Fibroblast of lung (primary cell): ENCODE data around the gene USP6NL. TPM values are rescaled to one million over a fixed set of nuclear protein-coding genes. Genes with fewer than 3 reads are reported as not detected.

Source experiments
- DNase-seq, 2 donors: peaks; one replicate each; pipeline versions ENCODE4 v3.0.0 to v3.0.0-alpha.2; 2010; ENCODE audit warnings: low read depth in 2 of 2
- H2AFZ ChIP-seq: 2 replicates; pipeline ENCODE4 v1.5.1; 2012; ENCODE audit warnings: low read length, control low read depth, inconsistent platforms
- H3K27ac ChIP-seq: 2 replicates; pipeline ENCODE4 v1.5.1; 2011; ENCODE audit warnings: low read length, control low read depth; ENCODE audit not compliant: insufficient read depth
- H3K27me3 ChIP-seq: 2 replicates; pipeline ENCODE4 v1.5.1; 2011; ENCODE audit warnings: mild to moderate bottlenecking, low read length; ENCODE audit not compliant: control insufficient read depth, insufficient read depth
- H3K36me3 ChIP-seq: 2 replicates; pipeline ENCODE4 v1.5.1; 2011; ENCODE audit warnings: low read length; ENCODE audit not compliant: control insufficient read depth, insufficient read depth
- H3K4me1 ChIP-seq: 2 replicates; pipeline ENCODE4 v1.5.1; 2011; ENCODE audit warnings: low read length; ENCODE audit not compliant: control insufficient read depth, insufficient read depth; ENCODE audit errors: extremely low read depth
- H3K4me2 ChIP-seq: 2 replicates; pipeline ENCODE4 v1.5.1; 2011; ENCODE audit warnings: low read length, control low read depth; ENCODE audit not compliant: insufficient read depth; ENCODE audit errors: extremely low read depth
- H3K4me3 ChIP-seq, 4 experiments: fragments of 200-600 bp in 1 of 4; sonication (generic) in 1 of 4; replicated peaks in 1 of 4; 2 replicates each; pipeline ENCODE4 v1.5.1; 2011 to 2016; ENCODE audit warnings: low read length in 4 of 4, low read depth in 3 of 4, mild to moderate bottlenecking in 3 of 4, control low read depth in 2 of 4, inconsistent platforms in 1 of 4, mixed read lengths in 1 of 4; ENCODE audit not compliant: insufficient read depth in 1 of 4; ENCODE audit errors: control extremely low read depth in 1 of 4
- H3K79me2 ChIP-seq: 2 replicates; pipeline ENCODE4 v1.5.1; 2012; ENCODE audit warnings: mild to moderate bottlenecking, low read length, inconsistent platforms; ENCODE audit not compliant: control insufficient read depth, insufficient read depth
- H3K9ac ChIP-seq: 2 replicates; pipeline ENCODE4 v1.5.1; 2011; ENCODE audit warnings: mild to moderate bottlenecking, low read length, control low read depth; ENCODE audit not compliant: insufficient read depth
- H3K9me3 ChIP-seq: 2 replicates; pipeline ENCODE4 v1.5.1; 2012; ENCODE audit warnings: low read depth, low read length; ENCODE audit not compliant: control insufficient read depth, insufficient read depth
- H4K20me1 ChIP-seq: 2 replicates; pipeline ENCODE4 v1.5.1; 2011; ENCODE audit warnings: low read length; ENCODE audit not compliant: control insufficient read depth, insufficient read depth; ENCODE audit errors: extremely low read depth
- EZH2 ChIP-seq: IDR thresholded peaks from 2 replicates; pipeline ENCODE4 v1.5.1; 2012; ENCODE audit warnings: low read length, control low read depth, mild to moderate bottlenecking; ENCODE audit errors: missing control alignments
- polyA plus RNA-seq, 2 donors: library from polyadenylated mRNA; depleted of rRNA in 1 of 2; stranded (reverse) in 1 of 2; unstranded in 1 of 2; fragments of >200 nt; gene quantifications; 2 replicates each; pipeline ENCODE4 v1.2.1, GENCODE V29; 2011 to 2012; ENCODE audit warnings: missing spikeins in 1 of 2
- total RNA-seq: library from RNA; depleted of rRNA; stranded (reverse); fragments of >200 nt; gene quantifications from 2 replicates; pipeline ENCODE4 v1.2.1, GENCODE V29; 2014
- TF ChIP-seq, protein P1 (sequence below), 2 donors: IDR thresholded peaks in 1 of 2; conservative IDR thresholded peaks in 1 of 2; 1 replicate in 1 of 2; 2 replicates in 1 of 2; pipeline ENCODE4 v1.5.1; 2011 to 2012; ENCODE audit warnings: low read length in 2 of 2, control low read depth in 1 of 2, inconsistent platforms in 1 of 2, low read depth in 1 of 2, mild to moderate bottlenecking in 1 of 2

Gene USP6NL
- total and polyA plus RNA-seq, 2 donors (not counting 1 experiment from before 2014, with no cell fraction given) = 8.9 to 13.4 TPM

GRCh38 chr10:11573497-11573896, 38.0 kb downstream of the USP6NL start:
- H3K9me3 ChIP-seq = no peaks in the 10 kb centered on the region
- H4K20me1 ChIP-seq = no peaks in the 10 kb centered on the region
- DNase-seq = peak; percentile 45 to 60
- TF ChIP-seq, protein P1, sequence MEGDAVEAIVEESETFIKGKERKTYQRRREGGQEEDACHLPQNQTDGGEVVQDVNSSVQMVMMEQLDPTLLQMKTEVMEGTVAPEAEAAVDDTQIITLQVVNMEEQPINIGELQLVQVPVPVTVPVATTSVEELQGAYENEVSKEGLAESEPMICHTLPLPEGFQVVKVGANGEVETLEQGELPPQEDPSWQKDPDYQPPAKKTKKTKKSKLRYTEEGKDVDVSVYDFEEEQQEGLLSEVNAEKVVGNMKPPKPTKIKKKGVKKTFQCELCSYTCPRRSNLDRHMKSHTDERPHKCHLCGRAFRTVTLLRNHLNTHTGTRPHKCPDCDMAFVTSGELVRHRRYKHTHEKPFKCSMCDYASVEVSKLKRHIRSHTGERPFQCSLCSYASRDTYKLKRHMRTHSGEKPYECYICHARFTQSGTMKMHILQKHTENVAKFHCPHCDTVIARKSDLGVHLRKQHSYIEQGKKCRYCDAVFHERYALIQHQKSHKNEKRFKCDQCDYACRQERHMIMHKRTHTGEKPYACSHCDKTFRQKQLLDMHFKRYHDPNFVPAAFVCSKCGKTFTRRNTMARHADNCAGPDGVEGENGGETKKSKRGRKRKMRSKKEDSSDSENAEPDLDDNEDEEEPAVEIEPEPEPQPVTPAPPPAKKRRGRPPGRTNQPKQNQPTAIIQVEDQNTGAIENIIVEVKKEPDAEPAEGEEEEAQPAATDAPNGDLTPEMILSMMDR (conservative IDR thresholded peaks at IDR 0.05 in 1 of 2, IDR thresholded peaks at IDR 0.05 in 1 of 2; ENCODE audit: low read depth in 1 of 2, low read length in 2 of 2) = no peak
- no peak for TF ChIP-seq EZH2
- peak overlapping the region; percentile 32 for H3K4me2 ChIP-seq
- no peaks in the 10 kb centered on the region for H3K27me3 ChIP-seq
- H3K36me3 ChIP-seq = no peaks in the 10 kb centered on the region
- no peaks in the 10 kb centered on the region for H3K4me1 ChIP-seq
- H3K79me2 ChIP-seq = peaks cover 2% of the 10 kb centered on the region
- no peak overlapping the region for H2AFZ ChIP-seq
- no peak overlapping the region for H3K9ac ChIP-seq
- no peak overlapping the region for H3K27ac ChIP-seq
- peak overlapping the region in 1 of 4 experiments; percentile 3 for H3K4me3 ChIP-seq

- peaks cover 2% of the 10 kb centered on the region for H3K79me2 ChIP-seq
- TF ChIP-seq EZH2 = no peak
- TF ChIP-seq, protein P1 (conservative IDR thresholded peaks at IDR 0.05 in 1 of 2, IDR thresholded peaks at IDR 0.05 in 1 of 2; ENCODE audit: low read depth in 1 of 2, low read length in 2 of 2) = no peak
- no peaks in the 10 kb centered on the region for H3K36me3 ChIP-seq
- H3K27ac ChIP-seq = no peak overlapping the region
- H2AFZ ChIP-seq = no peak overlapping the region
- no peaks in the 10 kb centered on the region for H3K4me1 ChIP-seq
- H3K4me2 ChIP-seq = no peak overlapping the region
- H3K9ac ChIP-seq = no peak overlapping the region
- no peaks in the 10 kb centered on the region for H4K20me1 ChIP-seq
- H3K27me3 ChIP-seq = no peaks in the 10 kb centered on the region
- H3K9me3 ChIP-seq = no peaks in the 10 kb centered on the region
- DNase-seq = no peak
- H3K4me3 ChIP-seq = no peak overlapping the region
Measured at GRCh38 chr10:11570751-11571150, 40.7 kb downstream of the USP6NL start.

- Histone ChIP-seq H3K9ac (no peak overlapping the region), H3K27me3 (no peaks in the 10 kb centered on the region), H3K36me3 (no peaks in the 10 kb centered on the region), H3K4me2 (no peak overlapping the region), H3K79me2 (no peaks in the 10 kb centered on the region), H3K4me1 (no peaks in the 10 kb centered on the region), H3K27ac (no peak overlapping the region), H4K20me1 (no peaks in the 10 kb centered on the region), H2AFZ (no peak overlapping the region), H3K4me3 (no peak overlapping the region), H3K9me3 (no peaks in the 10 kb centered on the region)
- no peak for TF ChIP-seq EZH2
- TF ChIP-seq, protein P1 (conservative IDR thresholded peaks at IDR 0.05 in 1 of 2, IDR thresholded peaks at IDR 0.05 in 1 of 2; ENCODE audit: low read depth in 1 of 2, low read length in 2 of 2) = no peak
- no peak for DNase-seq
Measured at GRCh38 chr10:11569471-11569870, 42.0 kb downstream of the USP6NL start.
